Testis (tissue), 3 donors: ENCODE measurements around the gene HOXD3. TPM values are rescaled to one million over a fixed set of nuclear protein-coding genes. Genes with fewer than 3 reads are reported as not detected.
A peak's percentile ranks its signal among the peaks of the same experiment; 100 is the strongest.

Source experiments
- DNase-seq: peaks from one replicate; pipeline ENCODE4 v3.0.0-alpha.2; 2019
- H3K27ac ChIP-seq, 2 donors: fragments of 200-600 bp; sonication (generic); one replicate each; pipeline ENCODE4 v1.5.1; 2019
- H3K27me3 ChIP-seq: fragments of 200-600 bp; sonication (generic); one replicate; pipeline ENCODE4 v1.5.1; 2019
- H3K36me3 ChIP-seq: fragments of 200-600 bp; sonication (generic); one replicate; pipeline ENCODE4 v1.5.1; 2017; ENCODE audit warnings: low read depth; ENCODE audit errors: missing control alignments
- H3K4me1 ChIP-seq: fragments of 200-600 bp; sonication (generic); one replicate; pipeline ENCODE4 v1.5.1; 2019
- H3K4me3 ChIP-seq, 2 donors: fragments of 200-600 bp; sonication (generic); one replicate each; pipeline ENCODE4 v1.5.1; 2017 to 2019
- H3K9me3 ChIP-seq: fragments of 200-600 bp; sonication (generic); one replicate; pipeline ENCODE4 v1.5.1; 2017
- POLR2A ChIP-seq: fragments of 450-650 bp; IDR thresholded peaks from one replicate; pipeline ENCODE4 v1.6.1; 2017; ENCODE audit warnings: antibody characterized with exemption, mild to moderate bottlenecking, moderate library complexity
- WGBS, 2 donors: methylation state at CpG; one replicate each; pipeline ENCODE4 v1.1.5; 2018; 5-methylcytosine and 5-hydroxymethylcytosine counted together
- intact Hi-C: fragments of 100-400 bp; cut with DNase I; formaldehyde crosslinking; loops from one replicate; pipeline ENCODE4 v1.15.1; 2023; ENCODE audit warnings: low total_unique reads
- polyA plus RNA-seq: library from polyadenylated mRNA; stranded (reverse); fragments of 350-450 nt; fragmentation: Illumina TruSeq; extraction: RNeasy Lipid Tissue Mini Kit (QIAGEN cat#74804); gene quantifications from one replicate; pipeline ENCODE4 v1.2.3, GENCODE V29; 2014; ENCODE audit warnings: low read depth, low replicate concordance; ENCODE audit not compliant: insufficient read depth
- total RNA-seq, 2 donors: library from RNA; depleted of rRNA; stranded (reverse); fragments of >200 nt; gene quantifications; one replicate each; pipeline ENCODE4 v1.2.3, GENCODE V29; 2016
- TF ChIP-seq, protein P1 (sequence below), 3 experiments: fragments of 450-650 bp in 2 of 3; fragments of 200-600 bp in 1 of 3; sonication (generic) in 1 of 3; IDR thresholded peaks; one replicate each; pipeline ENCODE4 v1.5.1; 2016 to 2019; ENCODE audit warnings: antibody characterized with exemption in 3 of 3, mild to moderate bottlenecking in 2 of 3, moderate library complexity in 1 of 3

Gene HOXD3
- total and polyA plus RNA-seq, 3 donors from 2014 or later, result 2.7 to 22.3 (median 14.0) TPM

DNA sequence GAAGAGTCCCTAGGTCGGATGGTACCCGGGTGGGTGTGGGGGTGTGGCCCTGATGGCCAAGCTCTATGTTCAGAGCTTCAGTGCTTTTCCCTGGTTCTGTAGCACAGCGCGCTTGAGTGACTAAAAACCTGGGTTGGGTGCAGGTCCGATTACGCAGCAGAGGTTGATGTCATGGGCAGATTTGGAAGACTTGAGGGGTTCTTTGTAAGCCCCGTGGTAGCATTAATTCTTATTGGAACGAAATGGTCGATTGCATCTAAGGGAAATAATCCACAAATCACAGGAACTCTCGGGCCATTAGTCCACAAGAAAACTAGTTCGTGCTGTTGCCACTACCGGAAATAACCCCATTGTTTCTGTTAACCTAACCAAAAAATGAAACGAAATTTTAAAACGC lies 18.6 kb upstream of the HOXD3 start:
- H3K4me1 ChIP-seq, result peaks cover 13% of the 10 kb centered on the region
- peak overlapping the region; percentile 79 to 99 for H3K27ac ChIP-seq
- DNase-seq, result no peak
- intact Hi-C loops, result no loop called here
- no peaks in the 10 kb centered on the region for H3K9me3 ChIP-seq
- TF ChIP-seq POLR2A, result no peak
- TF ChIP-seq, protein P1, sequence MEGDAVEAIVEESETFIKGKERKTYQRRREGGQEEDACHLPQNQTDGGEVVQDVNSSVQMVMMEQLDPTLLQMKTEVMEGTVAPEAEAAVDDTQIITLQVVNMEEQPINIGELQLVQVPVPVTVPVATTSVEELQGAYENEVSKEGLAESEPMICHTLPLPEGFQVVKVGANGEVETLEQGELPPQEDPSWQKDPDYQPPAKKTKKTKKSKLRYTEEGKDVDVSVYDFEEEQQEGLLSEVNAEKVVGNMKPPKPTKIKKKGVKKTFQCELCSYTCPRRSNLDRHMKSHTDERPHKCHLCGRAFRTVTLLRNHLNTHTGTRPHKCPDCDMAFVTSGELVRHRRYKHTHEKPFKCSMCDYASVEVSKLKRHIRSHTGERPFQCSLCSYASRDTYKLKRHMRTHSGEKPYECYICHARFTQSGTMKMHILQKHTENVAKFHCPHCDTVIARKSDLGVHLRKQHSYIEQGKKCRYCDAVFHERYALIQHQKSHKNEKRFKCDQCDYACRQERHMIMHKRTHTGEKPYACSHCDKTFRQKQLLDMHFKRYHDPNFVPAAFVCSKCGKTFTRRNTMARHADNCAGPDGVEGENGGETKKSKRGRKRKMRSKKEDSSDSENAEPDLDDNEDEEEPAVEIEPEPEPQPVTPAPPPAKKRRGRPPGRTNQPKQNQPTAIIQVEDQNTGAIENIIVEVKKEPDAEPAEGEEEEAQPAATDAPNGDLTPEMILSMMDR (IDR thresholded peaks at IDR 0.05), result no peak
- H3K4me3 ChIP-seq, result peak overlapping the region; percentile 87 to 89
- no peaks in the 10 kb centered on the region for H3K27me3 ChIP-seq
- no peaks in the 10 kb centered on the region for H3K36me3 ChIP-seq
- 10 to 21% methylated on average over 14 of the region's 14 CpGs for WGBS, 2 donors

DNA sequence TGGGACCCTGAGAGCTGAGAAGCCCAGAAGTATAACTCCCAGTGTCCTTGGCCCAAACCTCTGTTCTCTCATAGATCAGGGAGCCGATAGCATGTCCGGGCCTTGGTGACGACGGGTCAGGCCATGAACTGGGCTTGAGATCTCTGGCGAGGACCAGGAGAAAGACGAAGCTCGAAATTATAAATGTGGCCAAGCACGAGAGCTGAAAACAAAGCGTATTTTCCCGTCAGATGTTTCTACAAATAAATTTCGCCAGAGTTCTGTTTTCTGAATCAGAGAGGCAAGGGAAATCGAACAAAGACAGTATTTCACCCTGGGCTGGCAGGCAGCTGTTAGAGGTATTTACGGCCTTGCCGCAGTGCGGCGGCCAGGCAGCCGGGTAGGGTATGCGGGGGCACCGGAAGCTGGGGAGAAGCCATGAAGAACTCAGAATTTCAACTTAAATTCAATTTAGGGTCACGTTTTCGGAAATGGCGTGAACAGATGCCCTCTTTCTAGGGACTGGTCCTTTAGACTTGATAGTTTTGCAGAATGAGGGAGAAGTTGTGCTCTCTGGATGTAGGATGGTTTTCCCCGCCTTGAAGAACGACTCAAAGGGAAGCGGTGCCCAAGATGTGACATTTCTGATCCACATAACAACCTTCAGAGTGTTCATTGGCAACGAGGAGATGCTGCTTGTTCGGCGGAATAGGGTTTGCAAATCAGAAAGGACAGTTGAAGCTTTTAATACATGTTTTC lies 18.0 kb upstream of the HOXD3 start:
- intact Hi-C loops, result no loop called here
- 10% methylated on average over 28 of the region's 28 CpGs for WGBS, 2 donors
- H3K4me3 ChIP-seq, result peak overlapping the region; percentile 87 to 89
- TF ChIP-seq POLR2A, result no peak
- TF ChIP-seq, protein P1 (IDR thresholded peaks at IDR 0.05), result no peak
- H3K36me3 ChIP-seq, result no peaks in the 10 kb centered on the region
- H3K27me3 ChIP-seq, result no peaks in the 10 kb centered on the region
- peak overlapping the region; percentile 79 to 99 for H3K27ac ChIP-seq
- H3K9me3 ChIP-seq, result no peaks in the 10 kb centered on the region
- no peak for DNase-seq
- peaks cover 13% of the 10 kb centered on the region for H3K4me1 ChIP-seq

DNA sequence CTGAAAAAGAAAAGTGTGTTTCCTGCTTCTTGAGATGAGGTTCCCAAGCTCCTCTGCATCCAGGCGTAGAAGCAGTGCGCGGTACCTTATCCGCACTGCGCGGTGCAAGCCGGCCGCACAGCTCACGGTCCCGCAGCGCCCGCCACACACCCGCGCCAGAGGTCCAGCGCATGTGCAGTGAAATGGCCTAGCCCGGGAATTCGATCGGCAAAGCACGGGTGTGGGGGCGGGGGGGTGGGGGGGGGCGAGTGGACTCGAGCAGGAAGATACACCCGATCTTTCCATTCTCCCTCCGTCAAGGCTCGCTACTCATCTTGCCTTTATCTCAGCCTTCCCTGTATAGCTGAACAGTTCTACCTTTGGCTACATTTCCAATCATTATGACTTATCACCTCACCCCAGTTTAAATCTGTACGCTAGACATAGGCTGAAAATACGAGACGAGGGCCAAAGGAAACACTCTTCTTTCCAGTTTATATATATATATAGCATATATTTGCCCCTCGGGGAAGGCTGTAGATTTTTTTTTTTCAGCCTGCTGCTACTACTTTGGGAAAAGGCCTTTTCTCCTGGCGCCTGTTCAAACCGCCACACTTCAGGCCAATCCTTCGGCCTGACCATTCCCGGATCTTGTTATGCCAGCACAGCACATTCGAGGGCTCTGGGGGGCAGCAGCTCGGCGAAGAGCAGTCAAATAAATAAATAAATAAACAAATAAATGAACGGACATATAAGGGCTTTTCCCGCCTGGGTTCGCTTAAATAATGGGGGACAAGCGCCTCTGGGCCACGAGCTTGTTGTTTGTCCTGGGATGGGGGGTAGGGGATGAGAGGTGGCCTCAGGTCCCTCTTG lies 17.2 kb upstream of the HOXD3 start:
- H3K27me3 ChIP-seq, result no peaks in the 10 kb centered on the region
- peak; percentile 68 for DNase-seq
- no peaks in the 10 kb centered on the region for H3K9me3 ChIP-seq
- H3K27ac ChIP-seq, result peak overlapping the region; percentile 79 to 99
- intact Hi-C loops, result loop anchor here (1.0 to 10.0 kb wide), 2 partner anchors 315 to 414 kb away; no protein-coding TSS in a partner anchor
- peaks cover 8% of the 10 kb centered on the region for H3K4me1 ChIP-seq
- H3K36me3 ChIP-seq, result no peaks in the 10 kb centered on the region
- peak overlapping the region; percentile 87 to 89 for H3K4me3 ChIP-seq
- WGBS, 2 donors, result 2 to 6% methylated on average over 22 to 41 of the region's 41 CpGs
- no peak for TF ChIP-seq POLR2A
- TF ChIP-seq, protein P1 (IDR thresholded peaks at IDR 0.05), result no peak

DNA sequence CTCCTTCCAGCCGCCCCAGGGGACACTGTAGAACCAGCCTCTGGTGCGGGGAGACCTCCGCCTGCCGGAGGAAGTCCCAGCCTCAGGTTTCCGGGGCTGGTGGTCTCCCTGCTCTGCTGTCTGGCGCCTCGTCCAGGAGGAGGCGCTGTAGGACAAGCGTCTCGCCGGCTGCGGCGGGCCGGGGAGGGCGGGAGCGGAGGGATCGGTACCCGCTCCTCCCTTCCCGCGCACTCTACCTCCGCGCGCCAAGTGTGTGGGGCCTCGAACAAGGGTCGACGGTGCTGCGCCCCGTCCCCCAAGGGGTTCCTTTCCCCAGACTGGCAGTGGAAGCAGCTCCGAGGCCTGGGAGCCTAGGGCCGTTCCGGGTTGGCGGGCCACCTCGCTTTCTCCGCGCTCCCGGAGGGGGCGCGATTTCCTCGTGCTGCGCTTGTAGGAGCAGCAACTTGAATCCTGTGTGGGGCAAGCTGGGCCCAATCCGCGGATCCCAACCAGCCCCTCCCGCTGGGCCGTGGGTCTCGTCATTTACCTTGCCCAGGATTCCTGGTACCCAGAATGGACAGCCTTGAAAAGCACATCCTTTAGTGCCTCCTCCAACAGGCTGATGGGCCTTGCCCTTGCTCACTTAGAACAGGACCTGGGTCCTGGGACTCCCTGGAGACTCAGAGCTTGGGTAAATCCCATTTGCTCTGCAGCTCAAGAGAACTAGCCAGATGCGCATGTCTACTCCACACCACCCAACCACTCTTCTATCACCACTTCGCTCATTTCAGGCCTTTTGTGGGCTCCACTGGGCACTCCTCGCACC lies 16.4 kb upstream of the HOXD3 start:
- DNase-seq, result peak; percentile 84
- intact Hi-C loops, result loop anchor here (1.0 to 10.0 kb wide), 2 partner anchors 314 to 414 kb away; no protein-coding TSS in a partner anchor
- H3K4me3 ChIP-seq, result peak overlapping the region; percentile 87 to 89
- H3K36me3 ChIP-seq, result no peaks in the 10 kb centered on the region
- no peaks in the 10 kb centered on the region for H3K27me3 ChIP-seq
- 5 to 23% methylated on average over 10 to 45 of the region's 48 CpGs for WGBS, 2 donors
- TF ChIP-seq, protein P1 (IDR thresholded peaks at IDR 0.05), result peak; percentile 91 to 98 (median 97)
- TF ChIP-seq POLR2A, result no peak
- peaks cover under 1% of the 10 kb centered on the region for H3K4me1 ChIP-seq
- H3K27ac ChIP-seq, result peak overlapping the region; percentile 79 to 99
- no peaks in the 10 kb centered on the region for H3K9me3 ChIP-seq
